DOHH2 (cell line): Measurements from ENCODE around the gene SLC9A2.

ENCODE experiments used
- CTCF ChIP-seq: fragments of 200-600 bp; sonication (generic); IDR thresholded peaks from one replicate; pipeline ENCODE4 v1.5.1; 2014; ENCODE audit warnings: antibody characterized with exemption, mild to moderate bottlenecking, low read depth, low read length; ENCODE audit not compliant: poor library complexity, severe bottlenecking
- EZH2phosphoT487 ChIP-seq: fragments of 200-600 bp; sonication (generic); IDR thresholded peaks from 2 replicates; pipeline ENCODE4 v1.6.1; 2017; ENCODE audit warnings: borderline replicate concordance, mild to moderate bottlenecking, antibody characterized with exemption, low read length, moderate library complexity, mixed read lengths

- TF ChIP-seq EZH2phosphoT487 (no peak), CTCF (no peak)
These were observed 85.2 kb downstream of the SLC9A2 start for GRCh38 chr2:102704531-102704930.
